NCI-H146 treated with DMSO at 0.1 percent for 48 hours (cell line): ENCODE results near the gene EXOC5.
"Not testable (repeated sequence)": the region's sequence is repeated elsewhere in the genome, so short reads cannot be mapped to it uniquely, and the experiment has no call there.

Experiments used
- DNase-seq: peaks from one replicate; lab custom pipeline; 2025; ENCODE audit not compliant: unreplicated experiment; lab: John Stamatoyannopoulos, UW

EXOC5 gene

GRCh38 chr14:57259672-57260071 is 9.0 kb downstream of the EXOC5 start:
- DNase-seq, result no peak

- DNase-seq, result not testable (repeated sequence)
These were observed 10.5 kb downstream of the EXOC5 start for GRCh38 chr14:57258221-57258620.

GRCh38 chr14:57254884-57255283 is 13.8 kb downstream of the EXOC5 start:
- no peak for DNase-seq

- no peak for DNase-seq
These were observed 21.6 kb downstream of the EXOC5 start for GRCh38 chr14:57246933-57247657.

GRCh38 chr14:57245941-57246340 is 22.8 kb downstream of the EXOC5 start:
- DNase-seq, result no peak

GRCh38 chr14:57244106-57244505 is 24.6 kb downstream of the EXOC5 start:
- no peak for DNase-seq

GRCh38 chr14:57243320-57243719 is 25.4 kb downstream of the EXOC5 start:
- DNase-seq, result no peak

- not testable (repeated sequence) for DNase-seq
These were observed 28.6 kb downstream of the EXOC5 start for GRCh38 chr14:57240115-57240514.

GRCh38 chr14:57232006-57232405 is 36.7 kb downstream of the EXOC5 start:
- no peak for DNase-seq

GRCh38 chr14:57228320-57228719 is 40.4 kb downstream of the EXOC5 start:
- not testable (repeated sequence) for DNase-seq

- DNase-seq, result no peak
These were observed 41.6 kb downstream of the EXOC5 start for GRCh38 chr14:57227083-57227482.

- no peak for DNase-seq
These were observed 46.8 kb downstream of the EXOC5 start for GRCh38 chr14:57221931-57222330.

GRCh38 chr14:57212919-57213318 is 55.8 kb downstream of the EXOC5 start:
- DNase-seq, result no peak

- DNase-seq, result no peak
These were observed 59.1 kb downstream of the EXOC5 start for GRCh38 chr14:57209561-57209960.

- DNase-seq, result no peak
These were observed 62.8 kb downstream of the EXOC5 start for GRCh38 chr14:57205938-57206337.

GRCh38 chr14:57202672-57203071 is 66.0 kb downstream of the EXOC5 start:
- not testable (repeated sequence) for DNase-seq

- DNase-seq, result no peak
These were observed 68.8 kb downstream of the EXOC5 start for GRCh38 chr14:57199921-57200320.

- DNase-seq, result no peak
These were observed 79.6 kb downstream of the EXOC5 start for GRCh38 chr14:57189070-57189469.

- no peak for DNase-seq
These were observed 85.8 kb downstream of the EXOC5 start for GRCh38 chr14:57182760-57183503.

- DNase-seq, result no peak
These were observed 89.4 kb downstream of the EXOC5 start for GRCh38 chr14:57179273-57179672.

GRCh38 chr14:57174466-57174865 is 94.2 kb downstream of the EXOC5 start:
- no peak for DNase-seq

GRCh38 chr14:57171903-57172302 is 96.8 kb downstream of the EXOC5 start:
- no peak for DNase-seq
